GM03348 (cell line): Measurements from ENCODE around the gene FMNL1.

Experiments used
- DNase-seq: peaks from one replicate; pipeline ENCODE4 v3.0.0; 2012; ENCODE audit warnings: low spot score

FMNL1 gene

DNA sequence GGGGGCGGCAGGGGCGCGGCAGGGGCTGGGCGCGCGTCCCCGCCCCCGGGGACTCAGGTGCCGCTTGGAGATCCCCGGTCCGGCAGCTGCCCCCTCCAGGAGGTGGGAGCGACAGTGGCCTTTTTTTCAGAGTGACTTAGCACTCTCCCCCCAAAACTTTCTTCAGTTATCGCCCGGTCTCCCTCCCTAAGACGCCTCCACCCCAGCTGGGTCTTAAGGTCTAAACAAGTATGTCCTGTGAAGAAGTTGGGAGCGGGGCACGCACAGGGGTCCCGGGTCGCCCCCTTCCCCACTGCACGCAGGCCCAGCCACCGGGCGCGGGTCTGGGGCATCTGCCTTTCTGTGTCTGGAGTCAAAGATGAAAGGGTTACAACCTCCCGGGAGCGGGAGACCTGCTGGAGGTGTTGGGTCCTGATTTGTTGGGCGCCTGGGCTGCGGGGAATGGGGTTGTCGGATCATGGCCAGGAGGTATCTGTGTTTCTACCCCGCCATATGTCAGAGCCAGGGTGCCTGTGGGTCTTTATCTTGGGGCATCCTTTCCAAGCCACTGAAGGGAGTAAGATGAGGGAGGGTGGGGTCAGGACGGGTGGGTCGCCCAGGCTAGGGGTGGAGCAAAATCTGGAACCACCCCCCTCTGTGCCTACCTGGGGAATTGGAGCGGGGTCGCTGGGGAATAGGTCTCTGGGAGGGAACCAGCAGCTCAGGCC lies 757 bp downstream of the FMNL1 start:
- DNase-seq, result no peak

GRCh38 chr17:45222996-45223538 lies 1.4 kb downstream of the FMNL1 start:
- DNase-seq, result no peak

- no peak for DNase-seq
Measured at GRCh38 chr17:45223539-45224528, 2.1 kb downstream of the FMNL1 start.

- no peak for DNase-seq
Measured at GRCh38 chr17:45224671-45225050, 3.0 kb downstream of the FMNL1 start.

GRCh38 chr17:45225051-45225700 lies 3.5 kb downstream of the FMNL1 start:
- DNase-seq, result no peak

DNA sequence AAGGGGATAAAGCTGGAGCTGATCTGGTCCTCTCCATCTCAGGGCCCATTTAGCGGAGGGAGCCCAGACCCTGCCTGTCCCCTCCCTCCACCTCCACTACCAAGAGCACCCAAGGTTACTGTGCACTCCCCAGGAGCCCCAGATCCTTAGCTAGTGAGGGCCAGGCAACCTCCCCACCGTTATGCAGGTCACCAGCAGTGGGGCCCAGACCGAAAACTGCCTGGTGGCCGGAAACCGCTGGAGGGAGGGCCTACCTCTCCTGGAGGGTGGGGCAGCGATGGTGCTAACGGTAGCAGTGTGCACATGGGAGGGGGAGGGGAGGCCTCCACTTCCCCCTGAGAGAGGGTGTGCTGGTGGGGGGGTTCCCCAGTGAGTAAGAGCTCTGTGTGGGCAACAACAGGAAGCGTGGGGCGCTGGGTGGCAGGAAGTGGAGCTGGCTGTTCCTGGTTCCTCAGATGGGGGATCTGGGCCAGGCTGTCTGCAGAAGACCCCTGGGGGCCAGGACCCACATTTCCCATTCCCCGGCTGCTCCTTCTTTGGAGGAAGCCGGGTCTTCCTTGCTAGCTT lies 4.4 kb downstream of the FMNL1 start:
- DNase-seq, result no peak

DNA sequence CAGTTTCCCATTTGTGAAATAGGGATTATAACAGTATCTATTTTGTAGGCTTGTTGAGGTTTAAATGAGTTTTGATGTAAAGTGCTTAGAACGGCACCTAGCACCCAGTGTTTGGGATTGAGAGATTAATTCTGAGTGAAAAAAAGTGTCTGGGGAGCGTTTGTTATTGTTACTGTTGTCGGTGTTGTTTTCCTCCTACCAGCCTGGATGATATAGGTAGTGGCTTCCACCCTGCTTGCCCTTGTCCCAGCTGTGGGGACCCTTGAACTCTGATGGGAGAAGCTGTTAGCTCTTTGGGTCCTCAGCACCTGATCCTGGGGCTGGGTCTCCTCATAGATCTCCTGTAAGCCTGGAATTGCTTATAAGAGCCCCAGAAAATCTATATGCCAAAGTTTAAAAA lies 4.9 kb downstream of the FMNL1 start:
- no peak for DNase-seq

- DNase-seq, result no peak
Measured at GRCh38 chr17:45227101-45227925, 5.6 kb downstream of the FMNL1 start.

GRCh38 chr17:45227926-45228762 lies 6.5 kb downstream of the FMNL1 start:
- DNase-seq, result no peak

GRCh38 chr17:45228763-45229539 lies 7.3 kb downstream of the FMNL1 start:
- peak; percentile 96 for DNase-seq

GRCh38 chr17:45229681-45230409 lies 8.2 kb downstream of the FMNL1 start:
- no peak for DNase-seq

DNA sequence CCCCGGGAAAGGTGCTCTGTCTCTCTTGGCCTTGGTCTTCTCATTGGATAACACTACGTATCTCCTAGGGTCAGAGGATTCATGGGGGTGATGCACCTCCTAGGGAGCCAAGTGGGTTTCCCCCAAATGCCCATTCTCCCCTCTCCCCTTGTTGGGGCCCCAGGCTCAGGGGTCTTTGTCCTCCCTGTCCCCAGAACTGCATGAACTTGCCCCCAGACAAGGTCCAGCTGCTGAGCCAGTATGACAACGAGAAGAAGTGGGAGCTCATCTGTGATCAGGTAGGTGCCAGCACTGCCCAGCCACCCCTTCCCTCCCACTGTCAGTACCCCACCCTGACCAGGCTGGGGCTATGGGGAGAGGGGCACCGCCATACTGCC lies 8.7 kb downstream of the FMNL1 start:
- DNase-seq, result no peak

DNA sequence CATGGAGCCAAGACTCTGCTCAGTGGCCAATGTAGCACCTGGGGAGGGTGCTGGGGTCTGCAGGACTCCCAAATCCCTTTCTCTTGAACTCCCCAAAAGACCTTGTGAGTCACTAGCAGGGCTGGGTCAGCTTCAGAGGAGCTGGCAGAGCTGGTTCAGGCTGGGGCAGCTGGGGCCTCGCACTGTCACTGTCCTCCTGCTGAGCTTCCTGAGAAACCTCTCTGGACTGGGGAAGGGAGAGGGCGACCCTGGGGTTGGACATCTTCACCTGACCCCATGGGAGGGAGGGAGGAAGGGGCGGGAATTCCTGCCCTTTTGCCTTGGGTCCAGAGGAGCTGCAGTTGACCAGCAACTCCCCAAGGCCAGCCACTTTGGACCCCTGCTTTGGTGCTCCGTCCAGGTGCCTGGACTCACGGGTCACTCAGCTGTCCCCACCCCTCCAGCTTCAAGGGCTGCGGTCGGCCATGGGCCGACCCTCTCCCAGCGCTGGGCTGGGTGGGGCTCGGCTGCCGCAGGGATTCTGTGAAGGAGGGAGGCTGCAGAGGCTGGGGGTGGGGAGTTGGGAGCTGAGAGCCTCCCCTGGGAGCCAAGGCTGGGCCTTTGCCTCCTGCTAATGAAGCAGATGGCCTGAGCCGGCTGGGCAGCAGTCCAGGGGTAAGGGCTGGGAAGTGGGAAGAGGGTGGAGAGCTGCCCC lies 9.2 kb downstream of the FMNL1 start:
- DNase-seq, result peak; percentile 55

DNA sequence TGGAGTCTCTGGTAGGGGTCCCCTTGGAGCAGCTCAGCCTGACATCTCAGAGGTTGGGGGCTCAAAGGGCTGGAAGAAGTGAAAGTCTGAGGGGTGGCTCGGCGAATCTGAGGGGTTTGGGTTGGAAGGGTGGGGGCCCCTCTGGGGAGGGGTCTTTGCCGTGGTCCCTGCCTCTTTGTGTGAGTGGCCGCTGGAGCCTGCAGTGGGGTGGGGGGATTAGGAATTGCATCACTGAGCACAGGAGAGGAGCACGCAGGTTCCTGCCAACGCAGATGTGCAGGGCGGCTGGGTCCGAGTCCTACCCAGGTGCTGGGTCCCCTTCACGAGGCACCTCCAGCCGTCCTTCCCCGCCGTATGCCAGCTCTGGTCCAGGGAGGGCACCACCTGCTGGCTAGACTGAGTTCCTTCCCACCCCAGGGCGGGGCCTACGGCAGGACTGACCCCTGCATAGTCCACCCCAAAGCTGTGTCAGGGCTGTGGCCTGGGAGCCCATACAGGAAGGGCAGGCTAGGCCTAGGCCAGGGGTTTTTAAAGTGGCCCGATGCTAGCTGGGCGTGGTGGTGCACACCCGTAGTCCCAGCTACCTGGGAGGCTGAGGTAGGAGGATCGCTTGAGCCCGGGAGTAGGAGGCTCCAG lies 9.9 kb downstream of the FMNL1 start:
- no peak for DNase-seq

DNA sequence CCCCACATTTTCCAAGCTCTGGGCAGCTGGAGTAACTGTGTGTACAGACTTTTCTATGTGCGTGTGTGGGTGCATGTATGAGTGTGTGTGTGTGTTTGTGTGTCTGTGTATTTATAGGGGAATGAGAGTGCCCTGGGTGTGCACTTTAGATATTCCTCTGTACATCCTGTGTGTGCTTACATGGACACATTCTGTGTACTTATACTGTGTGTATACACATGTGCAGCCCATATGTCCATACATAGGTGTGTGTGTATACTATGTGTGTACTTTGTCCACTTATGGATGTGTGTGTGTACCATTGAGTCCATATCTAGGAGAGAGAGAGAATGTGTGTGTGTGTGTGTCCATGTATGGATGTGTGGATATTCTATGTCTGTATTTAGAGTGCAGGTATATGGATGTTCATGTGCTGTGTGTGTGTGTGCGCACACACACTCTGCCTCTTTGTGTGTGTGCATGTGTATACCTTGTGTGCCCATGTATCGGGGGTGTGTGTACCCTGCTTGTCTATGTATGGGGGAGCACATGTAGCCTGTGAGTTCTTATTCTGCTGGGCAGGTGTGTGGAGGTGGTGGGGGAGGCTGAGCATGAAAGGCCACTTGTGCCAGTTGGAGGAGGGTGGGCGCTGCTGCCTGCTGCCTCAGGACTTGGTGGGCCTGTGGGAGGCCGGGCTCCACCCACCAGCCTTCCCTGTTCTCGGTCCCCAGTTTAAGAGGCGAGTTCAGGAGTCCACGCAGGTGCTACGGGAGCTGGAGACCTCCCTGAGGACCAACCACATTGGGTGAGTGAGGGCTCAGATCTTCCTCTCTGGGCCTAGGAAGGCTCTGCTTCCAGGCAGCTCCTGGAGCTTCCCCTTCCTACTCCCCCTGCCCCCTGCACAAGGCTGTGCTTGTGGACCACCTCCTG lies 11.1 kb downstream of the FMNL1 start:
- DNase-seq, result no peak

GRCh38 chr17:45233423-45233924 lies 11.8 kb downstream of the FMNL1 start:
- no peak for DNase-seq
